AG09309 (cell line): ENCODE measurements around the gene PANK1.

Experiments
- DNase-seq: peaks from one replicate; pipeline ENCODE4 v3.0.0-alpha.2; 2010; ENCODE audit warnings: low read depth
- H3K4me3 ChIP-seq: 2 replicates; pipeline ENCODE4 v1.5.1; 2011; ENCODE audit warnings: mild to moderate bottlenecking, low read depth, low read length, moderate library complexity; ENCODE audit not compliant: control insufficient read depth
- CTCF ChIP-seq: IDR thresholded peaks from 2 replicates; pipeline ENCODE4 v1.5.1; 2011; ENCODE audit warnings: mild to moderate bottlenecking, low read depth, low read length, inconsistent platforms; ENCODE audit not compliant: insufficient read depth, control insufficient read depth; ENCODE audit errors: missing control alignments

PANK1 gene

GRCh38 chr10:89601728-89602361, 43.2 kb downstream of the PANK1 start:
- DNase-seq: no peak
- no peak for TF ChIP-seq CTCF
- H3K4me3 ChIP-seq: no peak overlapping the region

- no peak for TF ChIP-seq CTCF
- no peak overlapping the region for H3K4me3 ChIP-seq
- DNase-seq: no peak
These were observed 45.0 kb downstream of the PANK1 start for GRCh38 chr10:89600041-89600440.

- no peak for DNase-seq
- TF ChIP-seq CTCF: no peak
- H3K4me3 ChIP-seq: no peak overlapping the region
These were observed 52.0 kb downstream of the PANK1 start for GRCh38 chr10:89593043-89593442.

GRCh38 chr10:89592539-89592938, 52.5 kb downstream of the PANK1 start:
- TF ChIP-seq CTCF: no peak
- no peak overlapping the region for H3K4me3 ChIP-seq
- no peak for DNase-seq

- DNase-seq: no peak
- H3K4me3 ChIP-seq: no peak overlapping the region
- TF ChIP-seq CTCF: no peak
These were observed 53.2 kb downstream of the PANK1 start for GRCh38 chr10:89591796-89592271.

- no peak for DNase-seq
- no peak for TF ChIP-seq CTCF
- H3K4me3 ChIP-seq: no peak overlapping the region
These were observed 53.8 kb downstream of the PANK1 start for GRCh38 chr10:89591111-89591795.
